Progenitor cell of endocrine pancreas (in vitro differentiated cells): Measurements from ENCODE around the gene SEZ6L. TPM values are rescaled to one million over a fixed set of nuclear protein-coding genes. Genes with fewer than 3 reads are reported as not detected.

Experiments
- DNase-seq: peaks from one replicate; pipeline ENCODE4 v3.0.0; 2021; ENCODE audit warnings: low spot score; ENCODE audit not compliant: unreplicated experiment
- H3K27ac Mint-ChIP-seq: 2 replicates; pipeline ENCODE4 v1.8.0; 2021; ENCODE audit warnings: mild to moderate bottlenecking, moderate library complexity, mixed read lengths
- H3K27me3 Mint-ChIP-seq: 2 replicates; pipeline ENCODE4 v1.8.0; 2021; ENCODE audit warnings: mixed read lengths
- H3K36me3 Mint-ChIP-seq: 2 replicates; pipeline ENCODE4 v1.8.0; 2022; ENCODE audit warnings: mixed read lengths; ENCODE audit not compliant: insufficient read depth
- H3K4me1 Mint-ChIP-seq: 2 replicates; pipeline ENCODE4 v1.8.0; 2021; ENCODE audit warnings: low read depth, mixed read lengths
- H3K4me3 Mint-ChIP-seq: 2 replicates; pipeline ENCODE4 v1.8.0; 2021; ENCODE audit warnings: low read depth, mild to moderate bottlenecking, moderate library complexity, mixed read lengths
- H3K9me3 Mint-ChIP-seq: 2 replicates; pipeline ENCODE4 v1.8.0; 2021; ENCODE audit warnings: low read depth, mixed read lengths
- CTCF ChIP-seq: fragments of 200-600 bp; sonication (generic); IDR thresholded peaks from one replicate; pipeline ENCODE4 v1.5.0; 2021; ENCODE audit warnings: antibody characterized with exemption, mild to moderate bottlenecking; ENCODE audit not compliant: unreplicated experiment
- total RNA-seq: library from RNA; stranded (reverse); gene quantifications from 2 replicates; pipeline ENCODE4 v1.2.1, GENCODE V29; 2021

Gene SEZ6L
- total RNA-seq, 1 donor from 2014 or later = 26.2 TPM

- no peak overlapping the region for H3K27ac Mint-ChIP-seq
- no peak for DNase-seq
- H3K36me3 Mint-ChIP-seq = no peaks in the 10 kb centered on the region
- H3K27me3 Mint-ChIP-seq = peaks cover 3% of the 10 kb centered on the region
- no peaks in the 10 kb centered on the region for H3K4me1 Mint-ChIP-seq
- no peak overlapping the region for H3K4me3 Mint-ChIP-seq
- TF ChIP-seq CTCF = no peak
- no peaks in the 10 kb centered on the region for H3K9me3 Mint-ChIP-seq
Measured at GRCh38 chr22:26318975-26319374, 149.7 kb downstream of the SEZ6L start.

GRCh38 chr22:26320447-26320846, 151.2 kb downstream of the SEZ6L start:
- no peaks in the 10 kb centered on the region for H3K4me1 Mint-ChIP-seq
- H3K27me3 Mint-ChIP-seq = peaks cover 3% of the 10 kb centered on the region
- no peak for TF ChIP-seq CTCF
- H3K36me3 Mint-ChIP-seq = no peaks in the 10 kb centered on the region
- no peak overlapping the region for H3K4me3 Mint-ChIP-seq
- H3K27ac Mint-ChIP-seq = no peak overlapping the region
- DNase-seq = no peak
- H3K9me3 Mint-ChIP-seq = no peaks in the 10 kb centered on the region

- no peaks in the 10 kb centered on the region for H3K36me3 Mint-ChIP-seq
- peaks cover 7% of the 10 kb centered on the region for H3K27me3 Mint-ChIP-seq
- no peak for DNase-seq
- H3K9me3 Mint-ChIP-seq = no peaks in the 10 kb centered on the region
- H3K4me1 Mint-ChIP-seq = no peaks in the 10 kb centered on the region
- H3K27ac Mint-ChIP-seq = no peak overlapping the region
- no peak for TF ChIP-seq CTCF
- H3K4me3 Mint-ChIP-seq = no peak overlapping the region
Measured at GRCh38 chr22:26321469-26321913, 152.2 kb downstream of the SEZ6L start.

- H3K27ac Mint-ChIP-seq = no peak overlapping the region
- H3K9me3 Mint-ChIP-seq = no peaks in the 10 kb centered on the region
- no peak overlapping the region for H3K4me3 Mint-ChIP-seq
- no peak for DNase-seq
- H3K4me1 Mint-ChIP-seq = no peaks in the 10 kb centered on the region
- H3K27me3 Mint-ChIP-seq = peaks cover 7% of the 10 kb centered on the region
- no peak for TF ChIP-seq CTCF
- no peaks in the 10 kb centered on the region for H3K36me3 Mint-ChIP-seq
Measured at GRCh38 chr22:26322179-26322905, 153.1 kb downstream of the SEZ6L start.

GRCh38 chr22:26323013-26323412, 153.8 kb downstream of the SEZ6L start:
- no peak for TF ChIP-seq CTCF
- Mint-ChIP-seq H3K27me3 (peaks cover 7% of the 10 kb centered on the region), H3K36me3 (no peaks in the 10 kb centered on the region), H3K4me3 (no peak overlapping the region), H3K9me3 (no peaks in the 10 kb centered on the region), H3K27ac (no peak overlapping the region), H3K4me1 (no peaks in the 10 kb centered on the region)
- no peak for DNase-seq
